Testis (tissue), 2 donors: ENCODE data around the gene DDC.

Source experiments
- POLR2A ChIP-seq: fragments of 450-650 bp; IDR thresholded peaks from one replicate; pipeline ENCODE4 v1.6.1; 2017; ENCODE audit warnings: antibody characterized with exemption, mild to moderate bottlenecking, moderate library complexity
- TF ChIP-seq, protein P1 (sequence below), 3 experiments: fragments of 450-650 bp in 2 of 3; fragments of 200-600 bp in 1 of 3; sonication (generic) in 1 of 3; IDR thresholded peaks; one replicate each; pipeline ENCODE4 v1.5.1; 2016 to 2019; ENCODE audit warnings: antibody characterized with exemption in 3 of 3, mild to moderate bottlenecking in 2 of 3, moderate library complexity in 1 of 3

DNA sequence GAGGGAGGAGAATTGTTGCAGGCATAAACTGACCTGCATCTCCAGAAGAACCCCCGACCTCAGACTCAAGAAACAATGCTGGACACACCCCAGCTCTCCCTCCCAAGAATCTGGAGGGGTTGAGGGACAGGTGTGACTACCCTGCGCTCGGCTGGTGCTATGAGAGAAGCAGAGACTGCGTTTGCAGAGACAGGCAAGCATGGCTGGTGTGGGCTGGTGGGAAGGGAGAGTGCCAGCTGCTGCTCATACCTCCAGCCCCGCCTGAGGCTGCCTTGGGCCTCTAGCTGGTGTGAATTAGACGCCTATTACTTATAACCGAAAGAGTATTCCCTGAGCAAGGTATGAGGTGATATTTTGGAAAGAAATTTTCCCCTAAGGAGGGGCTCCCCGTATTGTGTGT is 48.3 kb upstream of the DDC start:
- TF ChIP-seq, protein P1, sequence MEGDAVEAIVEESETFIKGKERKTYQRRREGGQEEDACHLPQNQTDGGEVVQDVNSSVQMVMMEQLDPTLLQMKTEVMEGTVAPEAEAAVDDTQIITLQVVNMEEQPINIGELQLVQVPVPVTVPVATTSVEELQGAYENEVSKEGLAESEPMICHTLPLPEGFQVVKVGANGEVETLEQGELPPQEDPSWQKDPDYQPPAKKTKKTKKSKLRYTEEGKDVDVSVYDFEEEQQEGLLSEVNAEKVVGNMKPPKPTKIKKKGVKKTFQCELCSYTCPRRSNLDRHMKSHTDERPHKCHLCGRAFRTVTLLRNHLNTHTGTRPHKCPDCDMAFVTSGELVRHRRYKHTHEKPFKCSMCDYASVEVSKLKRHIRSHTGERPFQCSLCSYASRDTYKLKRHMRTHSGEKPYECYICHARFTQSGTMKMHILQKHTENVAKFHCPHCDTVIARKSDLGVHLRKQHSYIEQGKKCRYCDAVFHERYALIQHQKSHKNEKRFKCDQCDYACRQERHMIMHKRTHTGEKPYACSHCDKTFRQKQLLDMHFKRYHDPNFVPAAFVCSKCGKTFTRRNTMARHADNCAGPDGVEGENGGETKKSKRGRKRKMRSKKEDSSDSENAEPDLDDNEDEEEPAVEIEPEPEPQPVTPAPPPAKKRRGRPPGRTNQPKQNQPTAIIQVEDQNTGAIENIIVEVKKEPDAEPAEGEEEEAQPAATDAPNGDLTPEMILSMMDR (IDR thresholded peaks at IDR 0.05): no peak
- TF ChIP-seq POLR2A: no peak
